HEK293 (cell line): ENCODE data around the gene SP4.

Source experiments
- OVOL3 ChIP-seq: fragments of 450-650 bp; formaldehyde crosslinking; IDR thresholded peaks from 2 replicates; pipeline ENCODE4 v1.5.1; 2016; ENCODE audit warnings: missing biosample characterization, missing genetic modification characterization
- SETDB1 ChIP-seq: IDR thresholded peaks from one replicate; pipeline ENCODE4 v1.6.1; 2017; ENCODE audit warnings: mild to moderate bottlenecking, low read length, moderate library complexity, mixed read lengths; ENCODE audit not compliant: insufficient read length
- YY1 ChIP-seq: fragments of 450-650 bp; formaldehyde crosslinking; IDR thresholded peaks from 2 replicates; pipeline ENCODE4 v1.5.1; 2018; ENCODE audit warnings: missing biosample characterization, missing genetic modification characterization
- ZNF114 ChIP-seq: fragments of 450-650 bp; formaldehyde crosslinking; IDR thresholded peaks from 2 replicates; pipeline ENCODE4 v1.5.0; 2017; ENCODE audit warnings: missing biosample characterization, missing genetic modification characterization
- ZNF510 ChIP-seq: fragments of 450-650 bp; formaldehyde crosslinking; IDR thresholded peaks from 2 replicates; pipeline ENCODE4 v1.5.1; 2018; ENCODE audit warnings: mild to moderate bottlenecking, missing genetic modification characterization, missing biosample characterization; ENCODE audit not compliant: insufficient replicate concordance
- ZNF530 ChIP-seq: fragments of 450-650 bp; formaldehyde crosslinking; IDR thresholded peaks from 2 replicates; pipeline ENCODE4 v1.5.1; 2016; ENCODE audit warnings: low read depth, missing biosample characterization, missing genetic modification characterization
- ZNF555 ChIP-seq: fragments of 450-650 bp; formaldehyde crosslinking; conservative IDR thresholded peaks from 2 replicates; pipeline ENCODE4 v1.5.1; 2017; ENCODE audit warnings: missing biosample characterization, mild to moderate bottlenecking, missing genetic modification characterization, inconsistent platforms
- ZNF561 ChIP-seq: fragments of 450-650 bp; IDR thresholded peaks from 2 replicates; pipeline ENCODE4 v1.5.1; 2018; ENCODE audit warnings: missing biosample characterization, missing genetic modification characterization, borderline replicate concordance
- ZNF843 ChIP-seq: fragments of 450-650 bp; formaldehyde crosslinking; IDR thresholded peaks from 2 replicates; pipeline ENCODE4 v1.5.1; 2016; ENCODE audit warnings: missing biosample characterization, missing genetic modification characterization
- TF ChIP-seq, protein P1 (sequence below): fragments of 450-650 bp; formaldehyde crosslinking; IDR thresholded peaks from 2 replicates; pipeline ENCODE4 v1.5.1; 2016; ENCODE audit warnings: missing biosample characterization, missing genetic modification characterization
- TF ChIP-seq, protein P2 (sequence below): fragments of 450-650 bp; formaldehyde crosslinking; IDR thresholded peaks from 2 replicates; pipeline ENCODE4 v1.5.1; 2016; ENCODE audit warnings: missing biosample characterization, missing genetic modification characterization
- TF ChIP-seq, protein P3 (sequence below): fragments of 450-650 bp; formaldehyde crosslinking; IDR thresholded peaks from 2 replicates; pipeline ENCODE4 v1.5.1; 2016; ENCODE audit warnings: missing biosample characterization, missing genetic modification characterization

DNA sequence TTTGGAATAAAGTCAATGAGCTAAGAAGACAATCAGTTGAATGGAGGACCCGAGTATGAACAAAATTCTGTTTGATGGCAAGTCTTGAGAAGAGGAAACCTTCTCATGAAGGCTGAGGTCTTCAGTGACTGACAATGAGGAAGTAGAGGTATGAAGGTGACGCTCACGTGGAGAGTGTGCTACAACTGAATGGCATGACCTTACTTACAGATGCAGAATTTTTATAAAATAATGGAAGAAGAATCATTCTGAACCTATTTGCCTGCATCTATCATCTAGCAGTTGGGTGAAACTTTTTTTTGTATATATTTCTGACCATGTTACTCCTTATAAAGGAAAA, 19.4 kb upstream of the SP4 start:
- TF ChIP-seq ZNF510 (tag by site-specific recombination) (no peak), ZNF561 (no peak), ZNF555 (no peak), ZNF114 (tag by site-specific recombination) (no peak), ZNF843 (no peak), OVOL3 (tag by site-specific recombination) (no peak), YY1 (tag by site-specific recombination) (no peak), ZNF530 (tag by site-specific recombination) (no peak), SETDB1 (no peak)
- TF ChIP-seq, protein P1, sequence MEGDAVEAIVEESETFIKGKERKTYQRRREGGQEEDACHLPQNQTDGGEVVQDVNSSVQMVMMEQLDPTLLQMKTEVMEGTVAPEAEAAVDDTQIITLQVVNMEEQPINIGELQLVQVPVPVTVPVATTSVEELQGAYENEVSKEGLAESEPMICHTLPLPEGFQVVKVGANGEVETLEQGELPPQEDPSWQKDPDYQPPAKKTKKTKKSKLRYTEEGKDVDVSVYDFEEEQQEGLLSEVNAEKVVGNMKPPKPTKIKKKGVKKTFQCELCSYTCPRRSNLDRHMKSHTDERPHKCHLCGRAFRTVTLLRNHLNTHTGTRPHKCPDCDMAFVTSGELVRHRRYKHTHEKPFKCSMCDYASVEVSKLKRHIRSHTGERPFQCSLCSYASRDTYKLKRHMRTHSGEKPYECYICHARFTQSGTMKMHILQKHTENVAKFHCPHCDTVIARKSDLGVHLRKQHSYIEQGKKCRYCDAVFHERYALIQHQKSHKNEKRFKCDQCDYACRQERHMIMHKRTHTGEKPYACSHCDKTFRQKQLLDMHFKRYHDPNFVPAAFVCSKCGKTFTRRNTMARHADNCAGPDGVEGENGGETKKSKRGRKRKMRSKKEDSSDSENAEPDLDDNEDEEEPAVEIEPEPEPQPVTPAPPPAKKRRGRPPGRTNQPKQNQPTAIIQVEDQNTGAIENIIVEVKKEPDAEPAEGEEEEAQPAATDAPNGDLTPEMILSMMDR (tag by site-specific recombination), result no peak
- TF ChIP-seq, protein P2, sequence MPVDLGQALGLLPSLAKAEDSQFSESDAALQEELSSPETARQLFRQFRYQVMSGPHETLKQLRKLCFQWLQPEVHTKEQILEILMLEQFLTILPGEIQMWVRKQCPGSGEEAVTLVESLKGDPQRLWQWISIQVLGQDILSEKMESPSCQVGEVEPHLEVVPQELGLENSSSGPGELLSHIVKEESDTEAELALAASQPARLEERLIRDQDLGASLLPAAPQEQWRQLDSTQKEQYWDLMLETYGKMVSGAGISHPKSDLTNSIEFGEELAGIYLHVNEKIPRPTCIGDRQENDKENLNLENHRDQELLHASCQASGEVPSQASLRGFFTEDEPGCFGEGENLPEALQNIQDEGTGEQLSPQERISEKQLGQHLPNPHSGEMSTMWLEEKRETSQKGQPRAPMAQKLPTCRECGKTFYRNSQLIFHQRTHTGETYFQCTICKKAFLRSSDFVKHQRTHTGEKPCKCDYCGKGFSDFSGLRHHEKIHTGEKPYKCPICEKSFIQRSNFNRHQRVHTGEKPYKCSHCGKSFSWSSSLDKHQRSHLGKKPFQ (tag by site-specific recombination), result no peak
- TF ChIP-seq, protein P3, sequence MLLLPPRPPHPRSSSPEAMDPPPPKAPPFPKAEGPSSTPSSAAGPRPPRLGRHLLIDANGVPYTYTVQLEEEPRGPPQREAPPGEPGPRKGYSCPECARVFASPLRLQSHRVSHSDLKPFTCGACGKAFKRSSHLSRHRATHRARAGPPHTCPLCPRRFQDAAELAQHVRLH (tag by site-specific recombination), result no peak
